ENCODE results near the gene ARID3A. TPM values are rescaled to one million over a fixed set of nuclear protein-coding genes. Genes with fewer than 3 reads are reported as not detected.

Gene ARID3A
- total and polyA plus RNA-seq, 2 of the 13 experiments (the other 11 are each of a cell fraction or from before 2014, with no cell fraction given), result 71.3 to 77.9 TPM

DNA sequence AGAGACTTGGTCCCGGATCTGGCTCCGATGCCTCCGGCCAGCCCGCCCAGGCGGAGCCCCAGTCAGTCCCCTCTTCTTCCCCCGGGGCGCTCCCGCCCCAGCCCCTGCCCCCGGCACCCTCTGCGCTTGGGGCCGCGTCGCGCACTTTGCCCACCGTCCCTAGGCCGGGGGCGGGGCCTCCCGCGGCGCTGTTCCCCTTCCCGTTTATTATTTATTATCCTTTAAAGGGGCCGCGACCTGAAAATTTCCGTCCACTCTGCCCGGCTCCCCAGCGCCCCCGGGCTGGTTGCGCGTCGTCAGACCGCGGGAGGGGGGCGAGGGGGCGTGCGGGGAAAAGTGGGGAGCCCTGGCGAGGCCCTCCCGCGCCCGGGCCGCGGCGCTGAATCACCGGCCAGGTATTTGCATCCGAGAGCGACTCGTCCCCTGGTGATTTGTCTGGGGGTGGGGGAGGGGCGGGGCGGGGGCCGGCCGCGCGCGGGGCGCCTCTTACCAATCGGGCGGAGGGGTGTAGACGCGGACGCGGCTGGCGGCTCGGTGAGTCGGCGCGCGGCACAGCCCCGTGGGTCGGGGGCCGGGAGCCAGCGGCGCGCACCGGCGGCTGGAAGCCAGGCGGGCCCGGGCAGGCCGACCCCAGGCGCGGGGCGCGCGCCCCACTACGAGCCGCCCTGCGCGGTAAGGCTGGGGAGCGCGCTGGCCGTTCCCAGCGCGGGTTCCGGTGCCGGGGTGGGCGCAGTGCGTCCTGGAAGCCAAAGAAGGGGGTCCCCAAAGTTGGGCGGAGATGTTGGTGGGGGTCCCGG lies at the start of gene ARID3A (continued):
- TF ChIP-seq HNRNPLL (IDR thresholded peaks at IDR 0.05; ENCODE audit: low read depth, low read length, poor library complexity, severe bottlenecking) (peak; percentile 40), REL (CRISPR knock-in tag; conservative IDR thresholded peaks at IDR 0.05) (0 out of 2 replicates have a peak, but pooled peaks have one; percentile 30), POLR2G (IDR thresholded peaks at IDR 0.05; ENCODE audit: low read depth, low read length) (peak; percentile 38; the same call in 1 of the 2 replicates), NAIF1 (CRISPR knock-in tag; IDR thresholded peaks at IDR 0.05; ENCODE audit: borderline replicate concordance) (no peak), ZNF749 (CRISPR knock-in tag; IDR thresholded peaks at IDR 0.05; ENCODE audit: borderline replicate concordance) (no peak), ZNF44 (CRISPR knock-in tag; IDR thresholded peaks at IDR 0.05) (no peak), ZNF230 (CRISPR knock-in tag; IDR thresholded peaks at IDR 0.05) (no peak), ZFP41 (CRISPR knock-in tag; IDR thresholded peaks at IDR 0.05; ENCODE audit: borderline replicate concordance) (no peak), PPARG (CRISPR knock-in tag; conservative IDR thresholded peaks at IDR 0.05) (no peak), MXI1 (IDR thresholded peaks at IDR 0.05; ENCODE audit: borderline replicate concordance, low read depth, low read length) (peak; percentile 4; the same call in 1 of the 3 replicates), ZC3H13 (CRISPR knock-in tag; IDR thresholded peaks at IDR 0.05) (no peak), ZNF75D (CRISPR knock-in tag; IDR thresholded peaks at IDR 0.05; ENCODE audit: borderline replicate concordance) (no peak)
- TF ChIP-seq, protein P1, sequence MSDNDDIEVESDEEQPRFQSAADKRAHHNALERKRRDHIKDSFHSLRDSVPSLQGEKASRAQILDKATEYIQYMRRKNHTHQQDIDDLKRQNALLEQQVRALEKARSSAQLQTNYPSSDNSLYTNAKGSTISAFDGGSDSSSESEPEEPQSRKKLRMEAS (IDR thresholded peaks at IDR 0.05), result peak; percentile 37
- TF ChIP-seq, protein P2, sequence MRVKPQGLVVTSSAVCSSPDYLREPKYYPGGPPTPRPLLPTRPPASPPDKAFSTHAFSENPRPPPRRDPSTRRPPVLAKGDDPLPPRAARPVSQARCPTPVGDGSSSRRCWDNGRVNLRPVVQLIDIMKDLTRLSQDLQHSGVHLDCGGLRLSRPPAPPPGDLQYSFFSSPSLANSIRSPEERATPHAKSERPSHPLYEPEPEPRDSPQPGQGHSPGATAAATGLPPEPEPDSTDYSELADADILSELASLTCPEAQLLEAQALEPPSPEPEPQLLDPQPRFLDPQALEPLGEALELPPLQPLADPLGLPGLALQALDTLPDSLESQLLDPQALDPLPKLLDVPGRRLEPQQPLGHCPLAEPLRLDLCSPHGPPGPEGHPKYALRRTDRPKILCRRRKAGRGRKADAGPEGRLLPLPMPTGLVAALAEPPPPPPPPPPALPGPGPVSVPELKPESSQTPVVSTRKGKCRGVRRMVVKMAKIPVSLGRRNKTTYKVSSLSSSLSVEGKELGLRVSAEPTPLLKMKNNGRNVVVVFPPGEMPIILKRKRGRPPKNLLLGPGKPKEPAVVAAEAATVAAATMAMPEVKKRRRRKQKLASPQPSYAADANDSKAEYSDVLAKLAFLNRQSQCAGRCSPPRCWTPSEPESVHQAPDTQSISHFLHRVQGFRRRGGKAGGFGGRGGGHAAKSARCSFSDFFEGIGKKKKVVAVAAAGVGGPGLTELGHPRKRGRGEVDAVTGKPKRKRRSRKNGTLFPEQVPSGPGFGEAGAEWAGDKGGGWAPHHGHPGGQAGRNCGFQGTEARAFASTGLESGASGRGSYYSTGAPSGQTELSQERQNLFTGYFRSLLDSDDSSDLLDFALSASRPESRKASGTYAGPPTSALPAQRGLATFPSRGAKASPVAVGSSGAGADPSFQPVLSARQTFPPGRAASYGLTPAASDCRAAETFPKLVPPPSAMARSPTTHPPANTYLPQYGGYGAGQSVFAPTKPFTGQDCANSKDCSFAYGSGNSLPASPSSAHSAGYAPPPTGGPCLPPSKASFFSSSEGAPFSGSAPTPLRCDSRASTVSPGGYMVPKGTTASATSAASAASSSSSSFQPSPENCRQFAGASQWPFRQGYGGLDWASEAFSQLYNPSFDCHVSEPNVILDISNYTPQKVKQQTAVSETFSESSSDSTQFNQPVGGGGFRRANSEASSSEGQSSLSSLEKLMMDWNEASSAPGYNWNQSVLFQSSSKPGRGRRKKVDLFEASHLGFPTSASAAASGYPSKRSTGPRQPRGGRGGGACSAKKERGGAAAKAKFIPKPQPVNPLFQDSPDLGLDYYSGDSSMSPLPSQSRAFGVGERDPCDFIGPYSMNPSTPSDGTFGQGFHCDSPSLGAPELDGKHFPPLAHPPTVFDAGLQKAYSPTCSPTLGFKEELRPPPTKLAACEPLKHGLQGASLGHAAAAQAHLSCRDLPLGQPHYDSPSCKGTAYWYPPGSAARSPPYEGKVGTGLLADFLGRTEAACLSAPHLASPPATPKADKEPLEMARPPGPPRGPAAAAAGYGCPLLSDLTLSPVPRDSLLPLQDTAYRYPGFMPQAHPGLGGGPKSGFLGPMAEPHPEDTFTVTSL (CRISPR knock-in tag; IDR thresholded peaks at IDR 0.05; ENCODE audit: borderline replicate concordance), result no peak
- TF ChIP-seq, protein P3, sequence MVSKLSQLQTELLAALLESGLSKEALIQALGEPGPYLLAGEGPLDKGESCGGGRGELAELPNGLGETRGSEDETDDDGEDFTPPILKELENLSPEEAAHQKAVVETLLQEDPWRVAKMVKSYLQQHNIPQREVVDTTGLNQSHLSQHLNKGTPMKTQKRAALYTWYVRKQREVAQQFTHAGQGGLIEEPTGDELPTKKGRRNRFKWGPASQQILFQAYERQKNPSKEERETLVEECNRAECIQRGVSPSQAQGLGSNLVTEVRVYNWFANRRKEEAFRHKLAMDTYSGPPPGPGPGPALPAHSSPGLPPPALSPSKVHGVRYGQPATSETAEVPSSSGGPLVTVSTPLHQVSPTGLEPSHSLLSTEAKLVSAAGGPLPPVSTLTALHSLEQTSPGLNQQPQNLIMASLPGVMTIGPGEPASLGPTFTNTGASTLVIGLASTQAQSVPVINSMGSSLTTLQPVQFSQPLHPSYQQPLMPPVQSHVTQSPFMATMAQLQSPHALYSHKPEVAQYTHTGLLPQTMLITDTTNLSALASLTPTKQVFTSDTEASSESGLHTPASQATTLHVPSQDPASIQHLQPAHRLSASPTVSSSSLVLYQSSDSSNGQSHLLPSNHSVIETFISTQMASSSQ (IDR thresholded peaks at IDR 0.05; ENCODE audit: low read depth), result no peak
- TF ChIP-seq, protein P3 (CRISPR knock-in tag; IDR thresholded peaks at IDR 0.05; ENCODE audit: borderline replicate concordance), result 0 out of 2 replicates have a peak, but pooled peaks have one; percentile 10

All from HepG2 (cell line).